Right cardiac atrium (tissue), 5 donors: ENCODE measurements around the gene GGT6. TPM values are rescaled to one million over a fixed set of nuclear protein-coding genes. Genes with fewer than 3 reads are reported as not detected.
A peak's percentile ranks its signal among the peaks of the same experiment; 100 is the strongest.
"Not testable (repeated sequence)": the region's sequence is repeated elsewhere in the genome, so short reads cannot be mapped to it uniquely, and the experiment has no call there.

Experiments used
- ATAC-seq, 2 donors: fragments of 200-7000 bp; cut with Tn5 transposase; one replicate each; pipeline versions ENCODE4 v1.8.0 to v1.9.1; 2020; ENCODE audit warnings: moderate library complexity in 2 of 2, mild to moderate bottlenecking in 1 of 2
- DNase-seq, 3 donors: peaks; one replicate each; pipeline ENCODE4 v3.0.0-alpha.2; 2020
- H3K27ac ChIP-seq: one replicate; pipeline ENCODE4 v1.5.1; 2013; ENCODE audit warnings: mild to moderate bottlenecking, low read length, control low read depth, moderate library complexity
- H3K27me3 ChIP-seq: one replicate; pipeline ENCODE4 v1.6.1; 2013; ENCODE audit not compliant: control insufficient read depth, insufficient read depth
- H3K4me1 ChIP-seq: one replicate; pipeline ENCODE4 v1.6.1; 2013; ENCODE audit warnings: low read length; ENCODE audit not compliant: control insufficient read depth, insufficient read depth
- H3K4me3 ChIP-seq: one replicate; pipeline ENCODE4 v1.5.1; 2013; ENCODE audit warnings: low read length, control low read depth
- H3K9me3 ChIP-seq: one replicate; pipeline ENCODE4 v1.6.1; 2013; ENCODE audit warnings: low read length; ENCODE audit not compliant: control insufficient read depth
- WGBS: extraction: QIAGEN DNeasy Blood & Tissue Kit; methylation state at CpG from one replicate; pipeline ENCODE4 v1.1.7; 2013; 5-methylcytosine and 5-hydroxymethylcytosine counted together
- intact Hi-C, 4 donors: fragments of 100-400 bp; cut with DNase I; formaldehyde crosslinking; loops; one replicate each; pipeline versions ENCODE4 v1.11.0 to v1.14.0; 2022 to 2023
- long read RNA-seq, 4 donors: library from polyadenylated mRNA; unstranded; transcript quantifications; one replicate each; pipeline ENCODE4 v2.0.0, GENCODE V29; 2020 to 2021
- polyA plus RNA-seq: library from polyadenylated mRNA; stranded (reverse); fragments of 200-250 nt; gene quantifications from one replicate; pipeline ENCODE4 v1.2.3, GENCODE V29; 2013
- total RNA-seq, 4 donors: library from RNA; stranded (reverse); fragmentation: NEBNext Ultra II Directional; extraction: Animal tissue kit (Norgen Biotek cat#: 25700); gene quantifications; one replicate each; pipeline ENCODE4 v1.2.1, GENCODE V29; 2021
- donor health status: healthy with polysubstance abuse.
- donor health status: DM: no; HTN: yes; CAD: no.
- donor health status: DM: no; HTN: no; CAD: no.
- donor health status: DM: no; HTN: yes; CAD: no; lungs with severe emphysema.
- donor health status: DM: yes; HTN: yes; CAD: no.

Gene GGT6, protein sequence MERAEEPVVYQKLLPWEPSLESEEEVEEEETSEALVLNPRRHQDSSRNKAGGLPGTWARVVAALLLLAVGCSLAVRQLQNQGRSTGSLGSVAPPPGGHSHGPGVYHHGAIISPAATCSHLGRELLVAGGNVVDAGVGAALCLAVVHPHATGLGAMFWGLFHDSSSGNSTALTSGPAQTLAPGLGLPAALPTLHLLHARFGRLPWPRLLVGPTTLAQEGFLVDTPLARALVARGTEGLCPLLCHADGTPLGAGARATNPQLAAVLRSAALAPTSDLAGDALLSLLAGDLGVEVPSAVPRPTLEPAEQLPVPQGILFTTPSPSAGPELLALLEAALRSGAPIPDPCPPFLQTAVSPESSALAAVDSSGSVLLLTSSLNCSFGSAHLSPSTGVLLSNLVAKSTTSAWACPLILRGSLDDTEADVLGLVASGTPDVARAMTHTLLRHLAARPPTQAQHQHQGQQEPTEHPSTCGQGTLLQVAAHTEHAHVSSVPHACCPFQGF
- total RNA-seq (not detected), polyA plus RNA-seq (not detected)
- long read RNA-seq, donor 1, result 0 reads
- long read RNA-seq, donor 2, result 0 reads
- long read RNA-seq, donor 3, result 0 reads
- long read RNA-seq, donor 4, result 0 reads

DNA sequence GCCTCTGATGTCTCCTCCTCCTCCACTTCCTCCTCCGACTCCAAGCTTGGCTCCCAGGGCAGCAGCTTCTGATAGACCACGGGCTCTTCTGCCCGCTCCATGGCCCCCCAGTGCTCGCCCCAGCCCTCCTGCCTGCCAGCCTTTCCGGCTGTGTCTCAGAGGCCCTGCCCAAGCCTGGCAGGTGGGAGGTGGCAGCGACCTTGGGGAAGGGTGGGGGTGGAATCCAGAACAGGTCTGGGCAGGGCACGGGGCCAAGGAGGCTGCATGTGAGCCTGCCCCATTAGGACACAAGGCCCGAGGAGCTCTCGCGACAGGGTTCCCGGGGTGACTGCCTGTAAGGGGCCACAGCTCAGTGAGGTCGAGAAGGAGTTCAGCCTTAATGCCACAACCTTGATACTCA, at the start of gene GGT6:
TSS of gene GGT6 (minus strand) at position 157 of the 400 bp plus-strand sequence. CDS start at position 101, 56 bp downstream.
- Histone ChIP-seq H3K27me3 (no peaks in the 10 kb centered on the region), H3K4me3 (no peak within 1 kb of the TSS), H3K9me3 (no peaks in the 10 kb centered on the region), H3K4me1 (peaks cover 4% of the 10 kb centered on the region), H3K27ac (no peak within 1 kb of the TSS)
- ATAC-seq, result peak in 1 of 2 donors; percentile 5
- peak in 2 of 3 donors; percentile 61 to 67 for DNase-seq
- WGBS, result 84% methylated on average over 12 of the region's 12 CpGs
- intact Hi-C loops, result loop anchor here in 2 of 4 donors (5.0 to 10.0 kb wide), 2 partner anchors 136 to 138 kb away; no protein-coding TSS in a partner anchor

DNA sequence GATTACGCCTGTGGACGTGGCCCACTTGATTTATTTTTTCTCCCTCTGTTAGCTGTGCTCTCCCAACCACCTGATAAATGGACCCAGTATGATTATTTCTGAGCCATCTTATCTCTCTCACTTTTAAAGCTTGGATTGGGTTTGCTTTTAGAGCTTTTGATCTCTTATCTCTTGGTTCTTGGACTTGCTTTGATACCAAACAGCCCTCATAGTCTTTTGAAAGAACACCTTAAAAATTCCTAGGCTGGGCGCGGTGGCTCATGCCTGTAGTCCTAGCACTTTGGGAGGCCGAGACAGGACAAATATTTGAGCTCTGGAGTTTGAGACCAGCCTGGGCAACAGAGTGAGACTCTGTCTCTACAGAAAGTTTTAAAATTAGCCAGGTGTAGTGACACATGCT, 49.8 kb upstream of the GGT6 start:
- DNase-seq, result no peak
- Histone ChIP-seq H3K4me3 (no peak overlapping the region), H3K27me3 (no peaks in the 10 kb centered on the region), H3K27ac (no peak overlapping the region), H3K4me1 (peaks cover 2% of the 10 kb centered on the region), H3K9me3 (no peaks in the 10 kb centered on the region)
- ATAC-seq, result no peak
- 93% methylated on average over 5 of the region's 5 CpGs for WGBS
- intact Hi-C loops, result no loop called here

DNA sequence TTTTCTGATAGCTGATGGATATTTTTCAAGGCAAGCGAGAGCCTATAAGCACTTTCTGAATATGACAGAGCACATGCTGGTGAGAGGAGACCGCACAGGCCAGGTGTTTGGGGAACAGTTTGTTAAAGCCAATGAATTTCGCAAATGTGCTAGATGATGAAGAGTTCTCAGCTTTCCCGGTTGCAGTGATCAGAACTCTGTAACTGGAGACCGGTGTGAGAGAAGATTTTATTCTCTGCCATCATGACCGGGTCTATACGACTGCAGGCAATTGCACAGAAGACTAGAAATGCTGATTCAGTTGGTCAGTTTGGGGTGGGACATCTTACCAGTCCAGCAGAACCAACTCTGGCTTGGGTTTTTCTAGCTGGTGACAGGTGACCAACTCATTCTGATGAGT, 49.4 kb upstream of the GGT6 start:
- Histone ChIP-seq H3K27me3 (no peaks in the 10 kb centered on the region), H3K4me3 (no peak overlapping the region), H3K9me3 (no peaks in the 10 kb centered on the region), H3K27ac (no peak overlapping the region), H3K4me1 (peaks cover 2% of the 10 kb centered on the region)
- intact Hi-C loops, result no loop called here
- DNase-seq (no peak), ATAC-seq (no peak)
- 95% methylated on average over 7 of the region's 7 CpGs for WGBS

DNA sequence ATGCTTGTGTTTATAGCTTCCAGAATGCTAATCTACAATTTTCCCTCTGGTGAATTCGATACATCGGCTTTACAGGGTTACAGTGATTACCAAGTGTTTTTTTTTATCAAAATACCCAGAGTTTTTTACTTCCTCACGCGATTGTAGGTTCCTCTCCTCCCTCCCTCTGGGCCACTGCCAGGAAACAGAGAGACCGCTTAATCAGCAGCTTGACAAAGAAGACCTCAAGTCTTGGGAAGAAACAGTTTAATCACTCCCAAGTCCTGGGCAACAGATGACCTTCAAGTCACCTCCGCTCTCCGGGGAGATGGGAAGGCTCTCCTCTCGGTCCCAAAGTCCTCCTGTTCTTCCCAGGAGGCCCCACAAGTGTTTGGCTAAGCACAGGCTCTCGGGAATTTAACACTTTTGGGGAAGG, 47.4 kb upstream of the GGT6 start:
- Histone ChIP-seq H3K4me1 (peaks cover 5% of the 10 kb centered on the region), H3K4me3 (no peak overlapping the region), H3K27me3 (no peaks in the 10 kb centered on the region), H3K9me3 (no peaks in the 10 kb centered on the region), H3K27ac (no peak overlapping the region)
- ATAC-seq (peak; percentile 53 to 63), DNase-seq (peak; percentile 87 to 92 (median 90))
- 11% methylated on average over 9 of the region's 9 CpGs for WGBS
- intact Hi-C loops, result no loop called here

DNA sequence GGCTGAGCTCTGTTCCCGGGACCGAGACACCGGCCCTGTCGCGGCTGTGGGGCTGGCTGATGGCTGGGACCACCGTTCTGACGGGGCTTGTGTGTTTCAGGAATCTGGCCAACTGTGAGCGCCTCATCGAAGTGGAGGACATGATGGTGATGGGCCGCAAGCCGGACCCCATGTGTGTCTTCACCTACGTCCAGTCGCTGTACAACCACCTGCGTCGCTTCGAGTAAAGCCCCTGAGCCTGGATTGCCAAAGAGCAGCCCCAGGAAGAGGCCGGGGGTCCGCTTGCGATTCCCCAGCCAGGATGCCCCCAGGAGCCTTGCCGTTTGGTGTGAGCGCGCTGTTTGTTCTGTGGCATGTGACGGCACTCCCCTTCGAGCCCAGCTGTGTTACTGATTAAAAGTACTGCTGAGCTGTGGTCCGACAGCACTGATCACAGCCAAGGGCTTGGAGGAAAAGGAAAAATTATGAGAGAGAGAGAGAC, 46.9 kb upstream of the GGT6 start:
- WGBS, result 49% methylated on average over 25 of the region's 25 CpGs
- Histone ChIP-seq H3K4me1 (peaks cover 5% of the 10 kb centered on the region), H3K9me3 (no peaks in the 10 kb centered on the region), H3K27me3 (no peaks in the 10 kb centered on the region), H3K27ac (peak overlapping the region; percentile 1), H3K4me3 (no peak overlapping the region)
- DNase-seq, result peak; percentile 53 to 80 (median 80)
- ATAC-seq, result peak; percentile 57 to 63
- intact Hi-C loops, result no loop called here

DNA sequence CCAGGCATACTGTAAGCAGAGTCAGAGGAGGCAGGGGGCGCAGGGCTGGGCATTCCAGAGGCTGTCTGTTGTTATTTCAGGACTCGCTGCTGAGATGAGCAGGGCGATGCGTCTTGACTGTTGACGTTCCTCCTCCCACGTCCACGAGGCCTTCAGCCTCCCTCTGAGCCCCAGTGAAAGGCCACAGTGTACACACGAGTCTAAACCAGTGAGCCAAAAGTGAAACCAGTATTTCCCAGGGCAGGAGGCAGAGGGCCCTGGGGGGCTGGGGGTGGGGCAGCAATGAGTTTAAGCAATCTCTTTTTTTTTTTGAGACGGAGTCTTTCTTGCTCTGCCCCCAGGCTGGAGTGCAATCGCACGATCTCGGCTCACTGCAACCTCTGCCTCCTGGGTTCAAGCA, 45.4 kb upstream of the GGT6 start:
- peak; percentile 79 to 90 (median 86) for DNase-seq
- ATAC-seq, result peak; percentile 67 to 75
- intact Hi-C loops, result no loop called here
- H3K4me1 ChIP-seq, result peaks cover 5% of the 10 kb centered on the region
- peak overlapping the region; percentile 33 for H3K27ac ChIP-seq
- no peaks in the 10 kb centered on the region for H3K9me3 ChIP-seq
- no peaks in the 10 kb centered on the region for H3K27me3 ChIP-seq
- WGBS, result 57% methylated on average over 12 of the region's 12 CpGs
- no peak overlapping the region for H3K4me3 ChIP-seq

DNA sequence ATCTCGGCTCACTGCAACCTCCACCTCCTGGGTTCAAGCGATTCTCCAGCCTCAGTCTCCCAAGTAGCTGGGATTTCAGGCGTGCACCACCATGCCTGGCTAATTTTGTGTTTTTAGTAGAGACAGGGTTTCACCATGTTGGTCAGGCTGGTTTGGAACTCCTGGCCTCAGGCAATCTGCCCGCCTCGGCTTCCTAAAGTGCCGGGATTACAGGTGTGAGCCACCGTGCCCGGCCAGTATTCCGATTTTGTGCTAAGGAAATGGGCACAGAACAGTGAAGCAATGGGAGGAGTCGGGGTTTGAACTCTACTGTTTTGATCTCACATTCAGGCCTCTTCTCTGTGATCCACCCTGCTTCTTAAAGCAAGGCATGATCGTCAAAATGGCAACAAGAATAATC, 44.4 kb upstream of the GGT6 start:
- H3K9me3 ChIP-seq, H3K4me1 ChIP-seq, ATAC-seq, intact Hi-C loops, H3K27me3 ChIP-seq, H3K4me3 ChIP-seq, DNase-seq, H3K27ac ChIP-seq: not testable (repeated sequence)
- 85% methylated on average over 11 of the region's 11 CpGs for WGBS

DNA sequence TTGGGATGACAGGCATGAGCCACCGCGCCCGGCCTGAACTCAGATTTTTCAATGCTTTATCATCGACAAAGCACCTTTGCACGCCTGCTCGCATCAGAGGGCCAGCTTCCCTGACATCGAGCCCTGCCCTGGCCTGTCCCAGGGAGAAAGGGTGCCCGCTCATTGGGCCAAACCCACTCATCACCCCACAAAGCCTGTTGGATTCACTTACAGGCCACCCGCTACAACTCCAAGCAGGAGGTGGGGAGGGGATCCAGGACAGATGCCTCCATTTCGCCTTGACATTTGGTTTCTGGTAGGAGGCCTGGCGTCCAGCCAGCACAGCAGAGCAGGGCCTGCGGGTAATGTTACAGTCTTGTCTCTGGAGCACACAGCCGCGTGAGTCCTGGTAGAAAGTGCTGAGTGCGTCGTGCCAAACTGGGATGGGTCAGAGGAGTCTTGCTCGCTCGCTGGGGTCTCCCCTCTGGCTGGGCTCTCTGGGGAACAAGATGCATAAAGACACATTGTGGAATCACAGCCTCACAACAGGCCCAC, 43.8 kb upstream of the GGT6 start:
- H3K9me3 ChIP-seq, result no peaks in the 10 kb centered on the region
- H3K4me1 ChIP-seq, result peaks cover 10% of the 10 kb centered on the region
- no peak overlapping the region for H3K4me3 ChIP-seq
- H3K27ac ChIP-seq, result peak overlapping the region; percentile 14
- intact Hi-C loops, result no loop called here
- no peaks in the 10 kb centered on the region for H3K27me3 ChIP-seq
- ATAC-seq, result peak; percentile 38 to 40
- DNase-seq, result peak; percentile 87 to 96 (median 92)
- WGBS, result 56% methylated on average over 18 of the region's 18 CpGs

DNA sequence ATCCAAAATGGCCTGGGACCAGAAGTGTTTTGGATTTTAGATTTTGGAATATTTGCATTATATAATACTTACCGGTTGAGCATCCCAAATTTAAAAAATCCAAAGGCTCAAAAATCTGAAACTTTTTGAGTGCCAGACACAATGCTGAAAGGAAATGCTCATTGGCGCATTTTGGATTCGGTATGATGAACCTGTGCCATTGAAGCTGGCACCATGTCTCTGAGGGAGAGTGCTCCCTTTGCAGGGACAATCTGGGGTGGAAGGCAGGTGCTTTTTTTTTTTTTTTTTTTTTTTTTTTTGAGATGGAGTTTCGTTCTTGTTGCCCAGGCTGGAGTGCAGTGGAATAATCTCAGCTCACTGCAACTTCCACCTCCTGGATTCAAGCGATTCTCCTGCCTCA, 41.7 kb upstream of the GGT6 start:
- no peak overlapping the region for H3K27ac ChIP-seq
- no peak for DNase-seq
- WGBS, result 82% methylated on average over 5 of the region's 5 CpGs

DNA sequence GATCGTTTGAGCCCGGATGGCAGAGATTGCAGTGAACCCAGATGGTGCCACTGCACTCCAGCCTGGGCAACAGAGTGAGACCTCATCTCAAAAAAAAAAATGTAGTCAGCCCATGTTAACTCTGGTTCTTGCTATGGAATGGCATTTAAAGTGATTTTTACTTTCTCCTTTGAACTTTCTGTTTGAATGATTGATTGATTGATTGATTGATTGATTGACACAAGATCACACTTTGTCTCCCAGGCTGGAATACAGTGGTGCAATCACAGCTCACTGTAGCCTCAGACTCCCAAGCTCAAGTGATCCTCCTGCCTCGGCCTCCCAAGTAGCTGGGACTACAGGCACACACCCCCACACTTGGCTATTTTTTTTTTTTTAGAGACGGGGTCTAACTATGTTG, 40.9 kb upstream of the GGT6 start:
- DNase-seq, result no peak
- peaks cover 10% of the 10 kb centered on the region for H3K4me1 ChIP-seq
- no peaks in the 10 kb centered on the region for H3K27me3 ChIP-seq
- H3K27ac ChIP-seq, result peak overlapping the region; percentile 86
- no peak overlapping the region for H3K4me3 ChIP-seq
- intact Hi-C loops, result no loop called here
- H3K9me3 ChIP-seq, result no peaks in the 10 kb centered on the region
- 96% methylated on average over 4 of the region's 4 CpGs for WGBS
- ATAC-seq, result no peak

More for the DNA sequence above, 41.7 kb upstream of the GGT6 start:
- intact Hi-C loops, result no loop called here
- Histone ChIP-seq H3K9me3 (no peaks in the 10 kb centered on the region), H3K4me1 (peaks cover 10% of the 10 kb centered on the region), H3K4me3 (no peak overlapping the region), H3K27me3 (no peaks in the 10 kb centered on the region)
- no peak for ATAC-seq

DNA sequence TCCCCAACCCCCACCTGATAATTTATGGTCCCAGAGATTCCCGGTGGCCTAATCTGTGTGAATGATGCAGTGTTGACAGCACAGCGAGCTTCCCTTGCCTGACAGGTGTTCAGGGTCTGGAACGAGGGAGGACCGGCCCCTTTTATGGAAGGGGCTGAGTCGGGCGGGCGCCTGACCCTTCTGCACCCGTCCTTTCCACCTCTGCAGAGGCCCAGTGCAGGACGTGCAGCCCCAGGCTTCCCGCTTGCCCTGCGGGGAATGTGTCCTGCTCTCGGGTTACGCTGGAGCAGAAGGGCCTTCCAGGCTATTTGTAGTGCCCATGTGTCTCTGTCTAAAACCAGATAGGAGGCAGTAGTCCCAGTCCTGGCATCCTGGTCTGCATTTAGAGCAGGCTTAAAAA, 40.2 kb upstream of the GGT6 start:
- peak; percentile 33 to 51 for ATAC-seq
- no peaks in the 10 kb centered on the region for H3K27me3 ChIP-seq
- intact Hi-C loops, result no loop called here
- 60% methylated on average over 13 of the region's 13 CpGs for WGBS
- H3K4me3 ChIP-seq, result no peak overlapping the region
- DNase-seq, result peak in 2 of 3 donors; percentile 79 to 85
- H3K9me3 ChIP-seq, result no peaks in the 10 kb centered on the region
- peaks cover 9% of the 10 kb centered on the region for H3K4me1 ChIP-seq
- peak overlapping the region; percentile 86 for H3K27ac ChIP-seq
